DOHH2 (cell line): ENCODE measurements around the gene XKR8.

ENCODE experiments used
- H3F3A ChIP-seq: fragments of 200-600 bp; sonication (generic), shearing (Covaris generic); 2 replicates; pipeline ENCODE4 v1.6.0; 2016; ENCODE audit warnings: antibody characterized with exemption, mild to moderate bottlenecking; ENCODE audit not compliant: control insufficient read depth, insufficient read depth
- H3K27ac ChIP-seq: fragments of 200-600 bp; sonication (generic); 2 replicates; pipeline ENCODE4 v1.5.1; 2014; ENCODE audit warnings: low read depth, mild to moderate bottlenecking, low read length, moderate library complexity
- H3K27me3 ChIP-seq: fragments of 200-600 bp; sonication (generic); 2 replicates; pipeline ENCODE4 v1.6.1; 2014; ENCODE audit warnings: mild to moderate bottlenecking, low read length, mixed read lengths; ENCODE audit not compliant: control insufficient read depth
- H3K36me3 ChIP-seq: fragments of 200-600 bp; sonication (generic); 2 replicates; pipeline ENCODE4 v1.6.1; 2014; ENCODE audit warnings: mild to moderate bottlenecking, low read length, moderate library complexity, mixed read lengths; ENCODE audit not compliant: control insufficient read depth
- H3K4me1 ChIP-seq: fragments of 200-600 bp; sonication (generic); 2 replicates; pipeline ENCODE4 v1.6.1; 2014; ENCODE audit warnings: mild to moderate bottlenecking, low read length, mixed read lengths; ENCODE audit not compliant: control insufficient read depth
- H3K4me2 ChIP-seq: fragments of 200-600 bp; sonication (generic); 2 replicates; pipeline ENCODE4 v1.6.0; 2014; ENCODE audit warnings: mild to moderate bottlenecking, low read length, moderate library complexity
- H3K4me3 ChIP-seq: fragments of 200-600 bp; sonication (generic); 2 replicates; pipeline ENCODE4 v1.5.1; 2014; ENCODE audit warnings: mild to moderate bottlenecking, low read length, mixed read lengths
- H3K79me2 ChIP-seq: fragments of 200-600 bp; sonication (generic); 2 replicates; pipeline ENCODE4 v1.6.1; 2014; ENCODE audit warnings: mild to moderate bottlenecking, low read length, mixed read lengths; ENCODE audit not compliant: control insufficient read depth
- H3K9me2 ChIP-seq: fragments of 200-600 bp; sonication (generic); replicated peaks from 2 replicates; pipeline ENCODE4 v1.6.1; 2014; ENCODE audit warnings: mild to moderate bottlenecking, low read length, mixed read lengths; ENCODE audit not compliant: control insufficient read depth
- H3K9me3 ChIP-seq: fragments of 200-600 bp; sonication (generic); 2 replicates; pipeline ENCODE4 v1.6.1; 2014; ENCODE audit warnings: antibody characterized with exemption, low read length, mixed read lengths; ENCODE audit not compliant: control insufficient read depth, insufficient read depth
- H4K20me1 ChIP-seq: fragments of 200-600 bp; sonication (generic); 2 replicates; pipeline ENCODE4 v1.6.0; 2014; ENCODE audit warnings: low read depth, mild to moderate bottlenecking, antibody characterized with exemption, low read length, moderate library complexity; ENCODE audit not compliant: control insufficient read depth, insufficient read depth
- EZH2phosphoT487 ChIP-seq: fragments of 200-600 bp; sonication (generic); IDR thresholded peaks from 2 replicates; pipeline ENCODE4 v1.6.1; 2017; ENCODE audit warnings: borderline replicate concordance, mild to moderate bottlenecking, antibody characterized with exemption, low read length, moderate library complexity, mixed read lengths
- TF ChIP-seq, protein P1 (sequence below): fragments of 200-600 bp; sonication (generic); IDR thresholded peaks from one replicate; pipeline ENCODE4 v1.5.1; 2014; ENCODE audit warnings: antibody characterized with exemption, mild to moderate bottlenecking, low read depth, low read length; ENCODE audit not compliant: poor library complexity, severe bottlenecking

XKR8 gene

DNA sequence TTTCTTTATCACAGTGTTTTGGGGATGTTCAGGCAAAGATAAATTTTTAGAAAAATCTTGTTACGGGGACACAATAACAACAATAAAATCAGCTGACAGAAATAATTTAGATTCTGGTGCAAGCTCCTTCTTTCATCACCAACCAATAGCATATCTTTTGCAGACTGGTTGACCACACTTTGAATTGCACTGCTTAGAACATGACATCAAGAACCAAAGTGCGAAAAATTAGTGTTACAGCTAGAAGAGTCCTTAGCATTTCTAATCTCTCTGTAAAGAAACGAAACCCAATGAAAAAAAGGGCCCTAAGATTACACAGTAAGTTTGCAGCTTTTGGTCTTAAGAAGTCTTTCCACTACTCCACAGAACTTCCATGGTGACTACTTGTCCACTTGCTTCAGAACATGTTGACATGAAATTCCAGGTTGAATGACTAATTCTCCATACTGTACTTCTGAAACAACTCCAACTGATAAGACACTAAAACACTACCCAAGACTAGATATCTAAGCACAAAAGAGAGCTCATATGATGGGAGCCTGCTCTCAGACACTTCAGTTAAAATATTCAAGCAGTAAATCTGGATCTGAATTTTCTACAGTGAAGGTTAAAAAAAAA lies 31.3 kb downstream of the XKR8 start:
- Histone ChIP-seq H3K9me2 (no peaks in the 10 kb centered on the region), H3K27ac (no peak overlapping the region), H3F3A (no peaks in the 10 kb centered on the region), H3K4me1 (no peaks in the 10 kb centered on the region), H3K4me3 (no peak overlapping the region), H3K36me3 (peaks cover 83% of the 10 kb centered on the region), H3K9me3 (no peaks in the 10 kb centered on the region), H3K4me2 (no peak overlapping the region), H3K79me2 (no peaks in the 10 kb centered on the region), H3K27me3 (no peaks in the 10 kb centered on the region), H4K20me1 (no peaks in the 10 kb centered on the region)
- TF ChIP-seq, protein P1, sequence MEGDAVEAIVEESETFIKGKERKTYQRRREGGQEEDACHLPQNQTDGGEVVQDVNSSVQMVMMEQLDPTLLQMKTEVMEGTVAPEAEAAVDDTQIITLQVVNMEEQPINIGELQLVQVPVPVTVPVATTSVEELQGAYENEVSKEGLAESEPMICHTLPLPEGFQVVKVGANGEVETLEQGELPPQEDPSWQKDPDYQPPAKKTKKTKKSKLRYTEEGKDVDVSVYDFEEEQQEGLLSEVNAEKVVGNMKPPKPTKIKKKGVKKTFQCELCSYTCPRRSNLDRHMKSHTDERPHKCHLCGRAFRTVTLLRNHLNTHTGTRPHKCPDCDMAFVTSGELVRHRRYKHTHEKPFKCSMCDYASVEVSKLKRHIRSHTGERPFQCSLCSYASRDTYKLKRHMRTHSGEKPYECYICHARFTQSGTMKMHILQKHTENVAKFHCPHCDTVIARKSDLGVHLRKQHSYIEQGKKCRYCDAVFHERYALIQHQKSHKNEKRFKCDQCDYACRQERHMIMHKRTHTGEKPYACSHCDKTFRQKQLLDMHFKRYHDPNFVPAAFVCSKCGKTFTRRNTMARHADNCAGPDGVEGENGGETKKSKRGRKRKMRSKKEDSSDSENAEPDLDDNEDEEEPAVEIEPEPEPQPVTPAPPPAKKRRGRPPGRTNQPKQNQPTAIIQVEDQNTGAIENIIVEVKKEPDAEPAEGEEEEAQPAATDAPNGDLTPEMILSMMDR, result no peak

DNA sequence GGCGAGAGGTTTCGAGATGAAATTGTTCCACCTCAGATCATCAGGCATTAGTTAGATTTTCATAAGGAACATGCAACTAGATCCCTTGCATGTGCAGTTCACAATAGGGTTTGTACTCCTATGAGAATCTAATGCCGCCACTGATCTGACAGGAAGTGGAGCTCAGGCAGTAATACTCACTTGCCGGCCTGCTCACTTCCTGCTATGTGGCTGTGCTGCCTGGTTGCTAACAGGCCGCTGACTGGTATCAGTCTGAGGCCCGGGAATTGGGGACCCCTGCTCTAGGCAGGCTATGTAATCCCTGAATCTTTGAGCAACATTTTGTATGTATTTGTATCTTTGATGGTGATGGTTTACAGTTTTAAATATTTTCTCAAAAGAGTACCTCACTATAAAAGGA lies 32.5 kb downstream of the XKR8 start:
- H3K9me2 ChIP-seq, result no peaks in the 10 kb centered on the region
- H3K27me3 ChIP-seq, result no peaks in the 10 kb centered on the region
- H3K27ac ChIP-seq, result no peak overlapping the region
- no peak overlapping the region for H3K4me2 ChIP-seq
- H3K36me3 ChIP-seq, result peaks cover 91% of the 10 kb centered on the region
- H3K79me2 ChIP-seq, result no peaks in the 10 kb centered on the region
- no peaks in the 10 kb centered on the region for H3K9me3 ChIP-seq
- H3K4me3 ChIP-seq, result no peak overlapping the region
- H4K20me1 ChIP-seq, result no peaks in the 10 kb centered on the region
- no peak for TF ChIP-seq EZH2phosphoT487
- TF ChIP-seq, protein P1, result no peak
- H3F3A ChIP-seq, result no peaks in the 10 kb centered on the region
- H3K4me1 ChIP-seq, result no peaks in the 10 kb centered on the region

GRCh38 chr1:27993241-27993640 lies 33.5 kb downstream of the XKR8 start:
- Histone ChIP-seq H3K4me2 (no peak overlapping the region), H3K9me2 (no peaks in the 10 kb centered on the region)

More at GRCh38 chr1:27993241-27993640, 33.5 kb downstream of the XKR8 start:
- Histone ChIP-seq H3K4me3 (no peak overlapping the region), H3K27ac (no peak overlapping the region), H3K27me3 (no peaks in the 10 kb centered on the region), H4K20me1 (no peaks in the 10 kb centered on the region), H3F3A (no peaks in the 10 kb centered on the region), H3K4me1 (no peaks in the 10 kb centered on the region), H3K79me2 (no peaks in the 10 kb centered on the region), H3K36me3 (peaks cover 91% of the 10 kb centered on the region), H3K9me3 (no peaks in the 10 kb centered on the region)
- no peak for TF ChIP-seq EZH2phosphoT487
- TF ChIP-seq, protein P1, result no peak
